Pericardium fibroblast (primary cell): Measurements from ENCODE around the gene OR5AR1. TPM values are rescaled to one million over a fixed set of nuclear protein-coding genes. Genes with fewer than 3 reads are reported as not detected.

Experiments used
- total RNA-seq: library from RNA; depleted of rRNA; stranded (reverse); fragments of >200 nt; gene quantifications from 2 replicates; pipeline ENCODE4 v1.2.3, GENCODE V29; 2015

The OR5AR1 gene
- total RNA-seq: not detected in 2 replicates

DNA sequence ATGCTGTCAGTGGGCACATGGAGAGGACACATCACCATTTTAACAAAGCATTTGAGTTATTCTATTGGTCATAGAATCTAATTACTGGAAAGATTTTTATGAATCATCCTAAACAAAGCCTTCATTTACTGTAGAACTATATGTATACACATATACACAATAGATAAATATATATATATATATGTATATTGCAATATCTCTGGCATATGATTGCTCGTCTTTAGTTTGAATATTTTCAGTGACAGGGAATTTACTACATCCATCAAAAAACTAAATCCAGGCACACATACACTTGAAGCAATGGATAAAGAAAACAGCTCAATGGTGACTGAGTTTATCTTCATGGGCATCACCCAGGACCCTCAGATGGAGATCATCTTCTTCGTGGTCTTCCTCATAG lies at the start of gene OR5AR1:
OR5AR1 (plus strand) TSS at position 301 of the 400 bp plus-strand sequence; CDS start at position 301, 0 bp downstream.

GRCh38 chr11:56642339-56642738 lies 21.1 kb upstream of the OR5AR1 start, which contains the start of gene OR5AP2:
OR5AP2 (minus strand) TSS chr11:56642439; CDS start chr11:56642439, 0 bp downstream.

GRCh38 chr11:56698795-56699194 lies 35.3 kb downstream of the OR5AR1 start, which contains the start of gene OR9G1:
OR9G1 (plus strand) TSS chr11:56699095; CDS start chr11:56700388, 1,293 bp downstream.

Other genes with a start within 250 kb of the OR5AR1 start
- not detected in 2 replicates for gene OR5M3, start 190.3 kb upstream of the OR5AR1 start, total RNA-seq
- not detected in 2 replicates for gene OR5M8, start 172.3 kb upstream of the OR5AR1 start, total RNA-seq
- gene OR5M11, start 120.4 kb upstream of the OR5AR1 start, total RNA-seq: not detected in 2 replicates
- gene OR5M10, start 86.0 kb upstream of the OR5AR1 start, total RNA-seq: not detected in 2 replicates
- gene OR5M1, start 48.8 kb upstream of the OR5AR1 start, total RNA-seq: not detected in 2 replicates
- not detected in 2 replicates for gene OR5AP2, start 21.2 kb upstream of the OR5AR1 start, total RNA-seq
- not detected in 2 replicates for gene OR9G1, start 35.4 kb downstream of the OR5AR1 start, total RNA-seq
- not detected in 2 replicates for gene OR9G4, start 85.0 kb downstream of the OR5AR1 start, total RNA-seq